GM12801 (cell line): ENCODE measurements around the gene NHLH1.

Experiments used
- CTCF ChIP-seq: IDR thresholded peaks from one replicate; pipeline ENCODE4 v1.5.1; 2011; ENCODE audit warnings: control low read depth; ENCODE audit not compliant: insufficient read length; ENCODE audit errors: extremely low read depth

NHLH1 gene

GRCh38 chr1:160418483-160418882, 51.6 kb downstream of the NHLH1 start:
- no peak for TF ChIP-seq CTCF

DNA sequence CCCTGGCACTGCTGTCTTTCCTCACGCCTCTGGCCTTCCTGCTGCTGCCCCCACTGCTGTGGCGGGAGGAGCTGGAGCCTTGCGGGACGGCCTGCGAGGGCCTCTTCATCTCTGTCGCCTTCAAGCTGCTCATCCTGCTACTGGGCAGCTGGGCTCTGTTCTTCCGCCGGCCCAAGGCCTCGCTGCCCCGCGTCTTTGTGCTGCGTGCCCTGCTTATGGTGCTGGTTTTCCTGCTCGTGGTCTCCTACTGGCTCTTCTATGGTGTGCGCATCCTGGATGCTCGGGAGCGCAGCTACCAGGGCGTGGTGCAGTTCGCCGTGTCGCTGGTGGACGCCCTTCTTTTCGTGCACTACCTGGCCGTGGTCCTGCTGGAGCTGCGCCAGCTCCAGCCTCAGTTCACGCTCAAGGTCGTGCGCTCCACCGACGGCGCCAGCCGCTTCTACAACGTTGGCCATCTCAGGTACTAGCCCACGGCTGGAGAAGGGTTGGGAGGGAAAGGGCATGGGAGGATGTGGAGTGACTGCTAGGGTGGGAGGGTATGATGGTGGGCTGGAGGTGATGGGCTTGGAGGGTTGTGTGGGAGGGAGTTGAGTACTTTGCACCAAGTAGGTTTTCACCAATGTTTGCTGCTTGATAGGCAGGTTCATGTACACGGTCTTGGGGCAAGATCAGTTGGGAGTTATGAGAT, 52.4 kb downstream of the NHLH1 start:
- TF ChIP-seq CTCF = no peak

DNA sequence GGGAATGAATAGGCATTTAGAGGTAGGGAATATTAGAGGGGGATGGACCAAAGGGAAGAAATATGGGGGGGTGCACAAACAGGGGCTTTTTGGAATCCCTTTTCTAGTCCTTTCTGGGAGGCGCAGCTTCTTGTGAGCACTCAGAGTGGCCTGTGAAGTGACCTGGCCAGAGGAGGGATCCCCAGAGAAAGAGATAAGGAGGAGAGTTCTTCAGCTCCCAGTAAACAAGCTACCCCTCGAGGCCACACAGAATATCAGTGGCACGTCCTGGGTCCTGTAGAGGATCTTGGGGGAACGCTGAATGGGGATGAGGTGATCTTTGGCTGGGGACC, 52.9 kb downstream of the NHLH1 start:
- TF ChIP-seq CTCF = no peak

GRCh38 chr1:160420881-160421842, 54.3 kb downstream of the NHLH1 start:
- no peak for TF ChIP-seq CTCF

- no peak for TF ChIP-seq CTCF
These were observed 55.0 kb downstream of the NHLH1 start for GRCh38 chr1:160421881-160422280.
